HG03280 (cell line): ENCODE measurements around the gene IL22RA1.

Source experiments
- ATAC-seq: cut with Tn5 transposase; IDR thresholded peaks from one replicate; pipeline ENCODE4 v1.9.1; 2021; ENCODE audit warnings: mild to moderate bottlenecking, moderate library complexity; ENCODE audit not compliant: unreplicated experiment

The IL22RA1 gene

DNA sequence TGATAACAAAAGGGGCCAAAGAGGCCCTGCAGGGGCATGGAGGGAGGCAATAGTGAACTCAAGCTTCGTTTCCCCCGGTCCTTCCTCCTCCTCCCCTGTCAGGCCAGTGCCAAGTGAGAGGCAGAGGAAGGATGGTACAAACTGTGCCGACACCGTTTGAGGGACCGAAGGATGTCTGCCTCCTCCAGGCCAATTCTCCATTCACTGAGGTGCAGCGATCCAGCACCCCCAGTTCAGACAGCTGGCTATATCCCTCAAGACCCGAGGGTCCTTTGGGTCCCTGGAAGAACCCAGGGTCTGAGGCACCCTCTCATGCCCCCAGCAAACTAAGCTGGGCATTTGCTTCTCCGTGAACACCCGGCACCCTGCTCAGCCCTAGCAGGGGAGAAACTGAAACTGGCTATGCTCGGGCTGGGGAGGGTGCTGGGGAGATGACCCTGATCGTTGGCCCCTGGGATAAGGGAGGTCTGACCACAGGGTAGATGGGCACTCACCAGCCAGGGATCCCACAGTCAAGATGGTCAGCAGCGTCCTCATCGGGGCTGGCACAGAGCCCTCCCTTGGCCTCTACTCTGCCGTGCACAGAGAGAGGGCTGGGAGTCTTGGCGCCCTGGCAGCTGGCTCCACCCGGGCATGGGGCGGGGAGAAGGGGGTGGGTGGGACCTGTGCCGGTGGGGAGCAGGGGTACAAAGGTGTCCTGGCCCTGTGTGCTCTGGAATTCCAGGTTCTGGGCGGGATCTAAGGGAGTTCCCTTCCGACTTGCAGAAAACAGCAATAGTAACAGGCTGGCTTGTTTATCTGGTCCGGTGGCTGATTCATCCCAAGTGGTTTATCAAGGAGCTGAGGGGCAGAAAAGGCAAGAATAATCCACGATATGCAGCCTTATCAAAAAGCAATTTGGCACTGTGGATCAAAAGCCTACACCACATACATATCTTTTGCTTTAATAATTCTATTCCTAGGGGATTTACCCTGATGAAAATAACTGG, at the start of gene IL22RA1:
Gene IL22RA1 (minus strand): TSS at position 595 of the 989 bp plus-strand sequence. CDS start 58 bp downstream, at position 537.
- no peak for ATAC-seq

DNA sequence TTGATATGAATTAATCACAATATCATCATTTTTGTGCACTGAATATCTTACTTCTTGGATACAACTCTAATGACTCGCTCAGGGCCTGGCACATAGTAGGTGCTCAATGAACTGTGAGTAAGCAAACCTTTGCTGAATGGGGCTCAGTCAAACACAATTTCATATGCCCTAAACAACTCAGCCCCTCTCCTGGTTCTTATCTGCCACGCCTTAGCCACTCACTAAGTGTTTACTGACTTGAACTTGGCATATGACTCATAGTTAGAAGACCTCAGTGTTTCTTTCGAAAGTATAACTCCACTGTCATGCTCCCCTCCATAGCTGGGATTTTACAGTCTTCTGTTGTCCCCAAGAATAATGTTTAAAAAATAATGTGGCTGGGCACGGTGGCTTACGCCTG, 48.9 kb upstream of the IL22RA1 start:
- no peak for ATAC-seq

DNA sequence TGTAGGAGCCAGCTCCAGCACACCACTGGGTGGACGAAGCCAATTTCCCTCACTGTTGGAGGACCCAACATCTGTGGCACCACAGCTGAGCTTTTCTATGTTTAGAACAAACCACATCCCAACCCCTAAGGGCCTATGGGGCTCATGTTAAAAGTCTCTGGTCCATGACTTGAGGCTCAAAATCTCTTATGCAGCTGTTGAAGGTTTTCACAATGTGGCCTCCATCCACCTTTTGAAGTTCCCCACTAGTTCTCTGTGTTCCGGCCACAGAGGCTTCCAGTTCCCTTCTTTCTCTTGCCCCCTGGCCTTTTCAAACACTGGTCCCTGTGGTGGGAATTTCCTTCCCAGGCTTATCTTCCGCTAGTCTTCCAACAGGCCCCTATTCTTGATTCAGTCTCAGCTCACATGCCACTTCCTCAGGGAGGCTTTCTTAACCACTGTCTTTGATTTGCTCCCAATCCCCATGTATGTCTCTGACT, 48.1 kb upstream of the IL22RA1 start:
- peak; percentile 33 for ATAC-seq

DNA sequence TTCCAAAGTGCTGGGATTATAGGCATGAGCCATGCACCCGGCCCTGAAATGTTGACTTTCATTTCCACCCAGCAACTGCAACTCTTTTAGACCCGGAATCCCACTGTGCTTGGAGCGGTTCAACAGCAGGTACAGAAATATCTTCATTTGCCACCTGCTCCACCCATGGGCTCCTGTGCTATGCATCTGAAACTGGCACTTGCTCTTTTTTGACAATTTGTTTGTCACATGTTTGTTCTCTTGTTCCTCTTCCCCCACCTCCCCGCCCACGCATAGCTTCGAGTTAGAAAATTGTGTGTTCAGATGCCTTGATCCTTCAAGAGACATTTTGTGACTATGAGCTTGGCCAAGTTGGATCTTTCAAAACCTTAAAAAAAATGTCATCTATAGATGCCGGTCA, 46.6 kb upstream of the IL22RA1 start:
- no peak for ATAC-seq

DNA sequence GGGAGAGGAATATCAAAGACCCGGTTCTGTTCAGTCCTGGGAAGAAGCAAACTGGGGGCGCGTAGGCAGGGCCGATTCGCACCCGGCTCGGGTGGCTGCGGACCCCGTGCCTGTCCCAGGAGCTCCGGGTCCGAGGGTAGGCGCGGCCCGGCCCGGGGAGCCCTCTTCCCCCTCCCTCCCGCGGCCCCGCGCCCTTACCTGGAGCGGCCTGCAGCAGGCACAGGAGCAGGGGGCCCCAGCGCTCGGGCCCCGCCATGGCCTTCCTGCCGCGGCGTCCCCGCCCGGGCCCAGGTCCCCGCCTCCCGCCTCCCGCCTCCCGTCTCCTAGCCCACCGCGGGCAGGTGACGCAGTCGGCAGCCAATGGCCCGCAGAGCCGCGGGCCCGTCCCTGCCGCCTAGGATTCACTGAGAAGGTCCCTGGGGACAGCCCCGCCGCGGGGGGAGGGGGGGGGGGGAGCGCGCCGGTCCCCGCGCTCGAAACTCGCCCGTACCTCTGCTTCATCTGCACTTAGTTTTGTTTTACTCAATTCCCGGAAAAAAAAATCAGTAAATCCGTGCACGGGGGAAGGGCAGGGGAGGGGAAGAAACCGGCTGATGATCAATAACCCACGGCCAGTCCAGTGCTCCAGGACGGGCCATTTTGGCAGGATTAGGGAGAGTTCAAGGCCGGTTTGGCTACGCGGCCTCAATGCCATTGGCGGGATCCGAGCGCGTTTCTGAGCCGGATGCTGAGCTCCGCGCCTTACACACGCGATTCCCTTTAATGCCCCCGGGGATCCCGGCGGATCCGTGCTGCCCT, 44.3 kb upstream of the IL22RA1 start, which contains the start of gene IFNLR1:
Gene IFNLR1 (minus strand): TSS at position 297 of the 798 bp plus-strand sequence. CDS start 41 bp downstream, at position 256.
- ATAC-seq = peak; percentile 35

DNA sequence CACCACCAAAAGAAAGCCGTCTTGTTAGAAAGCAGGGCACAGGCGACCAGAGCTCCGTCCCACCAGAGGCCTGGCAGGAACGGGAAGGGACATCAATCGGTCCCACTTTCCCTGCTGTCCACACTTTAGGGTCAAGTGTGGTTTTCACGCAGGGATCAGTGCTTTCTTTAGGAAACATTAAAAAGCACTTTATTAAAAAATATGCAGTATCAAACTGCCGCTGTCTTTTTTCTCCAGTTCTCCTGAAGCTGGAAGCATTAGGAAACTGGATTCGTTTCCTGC, 43.7 kb upstream of the IL22RA1 start:
- ATAC-seq = no peak

DNA sequence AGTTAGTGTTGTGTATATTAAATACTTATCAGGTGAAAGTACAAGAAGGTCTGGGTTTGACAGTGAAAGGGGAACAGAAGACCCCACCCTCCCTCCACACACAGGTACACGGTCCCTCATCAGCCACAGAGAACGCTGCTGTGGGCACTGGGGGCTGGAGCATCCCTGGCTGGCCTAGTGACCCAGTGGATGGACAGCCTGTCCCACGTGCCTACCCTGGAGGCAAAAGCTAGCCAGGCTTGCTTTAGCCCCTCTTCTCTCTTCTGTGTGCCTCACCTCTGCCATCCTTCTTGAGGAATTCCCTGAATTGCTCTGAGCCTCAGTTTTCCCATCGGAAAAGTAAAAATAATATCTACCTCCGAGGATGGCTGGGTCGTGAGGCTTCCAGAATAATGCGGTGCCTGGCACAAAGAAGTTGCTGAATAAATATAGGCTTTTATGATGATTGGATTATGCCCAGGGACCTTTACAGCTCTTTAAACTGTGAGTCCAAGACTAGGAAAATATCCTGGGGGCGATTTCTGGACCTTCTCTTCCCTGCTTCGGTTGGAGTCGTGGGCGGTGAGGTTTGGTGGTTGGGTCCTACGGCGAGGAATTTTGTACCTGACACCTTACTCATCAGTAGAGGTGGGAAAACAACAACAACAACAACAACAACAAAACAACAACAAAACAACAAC, 43.2 kb upstream of the IL22RA1 start:
- ATAC-seq = no peak

GRCh38 chr1:24185076-24185475, 42.1 kb upstream of the IL22RA1 start:
- no peak for ATAC-seq

DNA sequence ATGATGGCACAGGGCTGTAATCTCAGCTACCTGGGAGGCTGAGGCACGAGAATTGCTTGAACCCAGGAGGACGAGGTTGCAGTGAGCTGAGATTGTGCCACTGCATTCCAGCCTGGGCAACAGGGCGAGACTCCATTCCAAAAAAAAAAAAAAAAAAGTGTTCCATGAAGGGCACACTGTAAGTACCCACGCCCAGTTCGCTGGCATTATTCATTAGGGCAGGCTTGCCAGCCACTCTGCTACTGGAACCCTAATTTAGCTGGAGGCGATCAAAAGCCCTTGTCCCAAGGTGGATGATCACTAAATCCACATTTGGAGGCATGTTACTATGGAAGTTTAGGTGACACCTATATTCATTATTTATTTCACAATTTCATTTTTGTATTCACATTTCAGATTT, 39.1 kb upstream of the IL22RA1 start:
- ATAC-seq = no peak

DNA sequence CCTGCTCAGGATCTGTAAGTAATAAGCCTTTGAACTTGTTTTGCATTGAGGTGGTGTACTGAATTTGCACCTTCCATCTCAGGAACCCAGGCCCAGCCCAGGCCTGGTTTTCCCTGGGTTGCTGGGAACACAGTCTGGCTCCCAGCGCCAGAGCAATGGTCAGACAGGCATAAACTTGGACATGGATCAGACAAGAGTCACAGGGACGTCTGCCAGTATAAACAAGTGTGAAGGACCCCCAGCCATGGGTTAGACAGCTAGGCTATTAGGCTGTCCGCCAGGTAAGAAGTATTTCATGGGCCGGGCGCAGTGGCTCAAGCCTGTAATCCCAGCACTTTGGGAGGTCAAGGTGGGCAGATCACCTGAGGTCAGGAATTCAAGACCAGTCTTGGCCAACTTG, 38.7 kb upstream of the IL22RA1 start:
- no peak for ATAC-seq

GRCh38 chr1:24180676-24181075, 37.7 kb upstream of the IL22RA1 start:
- no peak for ATAC-seq

DNA sequence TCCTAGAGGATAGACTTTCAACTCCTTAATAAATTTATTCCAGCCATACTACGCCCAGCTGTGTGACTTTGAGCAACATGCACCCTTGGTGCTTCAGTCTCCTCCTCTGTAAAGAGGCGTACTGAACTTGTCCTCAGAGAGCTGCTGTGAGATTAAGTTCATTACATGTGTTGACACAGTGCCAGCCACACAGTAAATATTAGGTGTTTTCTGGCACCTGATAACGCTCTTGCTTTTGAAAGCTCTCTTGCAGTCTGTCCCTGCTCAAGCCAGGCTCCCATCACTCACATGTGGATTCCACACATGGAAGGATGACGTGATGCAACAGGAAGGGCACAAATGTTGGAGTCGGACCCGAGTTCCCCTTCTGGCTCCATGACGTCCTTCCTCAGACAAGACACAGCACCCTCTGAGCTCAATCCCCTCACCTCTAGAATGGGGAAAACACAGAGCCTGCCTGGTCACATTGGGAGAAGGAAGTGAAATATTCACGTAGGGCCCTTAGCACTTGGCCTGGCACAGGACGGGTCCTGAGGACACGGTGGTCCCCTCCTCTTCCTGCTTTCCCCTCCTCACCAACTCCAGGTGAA, 36.4 kb upstream of the IL22RA1 start:
- ATAC-seq = no peak

- ATAC-seq = no peak
These were observed 35.5 kb upstream of the IL22RA1 start for GRCh38 chr1:24178407-24178806.

DNA sequence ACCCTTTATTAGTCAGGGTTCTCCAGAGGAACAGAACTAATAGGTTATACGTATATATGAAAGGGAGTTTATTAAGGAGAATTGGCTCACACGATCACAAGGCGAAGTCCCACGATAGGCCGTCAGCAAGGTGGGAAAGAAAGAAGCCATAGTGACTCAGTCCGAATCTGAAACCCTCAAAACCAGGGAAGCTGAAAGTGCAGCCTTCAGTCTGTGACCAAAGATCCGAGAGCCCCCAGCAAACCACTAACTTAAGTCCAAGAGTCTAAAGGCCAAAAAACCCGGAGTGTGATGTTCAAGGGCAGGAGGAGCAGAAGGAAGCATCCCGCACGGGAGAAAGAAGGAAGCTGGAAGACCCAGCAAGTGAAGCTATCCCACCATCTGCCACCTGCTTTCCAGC, 34.2 kb upstream of the IL22RA1 start:
- ATAC-seq = no peak

GRCh38 chr1:24175033-24175755, 32.3 kb upstream of the IL22RA1 start:
- no peak for ATAC-seq

GRCh38 chr1:24173638-24174575, 31.0 kb upstream of the IL22RA1 start:
- ATAC-seq = no peak

- ATAC-seq = no peak
These were observed 29.7 kb upstream of the IL22RA1 start for GRCh38 chr1:24172598-24172997.

GRCh38 chr1:24169286-24169685, 26.3 kb upstream of the IL22RA1 start:
- no peak for ATAC-seq

DNA sequence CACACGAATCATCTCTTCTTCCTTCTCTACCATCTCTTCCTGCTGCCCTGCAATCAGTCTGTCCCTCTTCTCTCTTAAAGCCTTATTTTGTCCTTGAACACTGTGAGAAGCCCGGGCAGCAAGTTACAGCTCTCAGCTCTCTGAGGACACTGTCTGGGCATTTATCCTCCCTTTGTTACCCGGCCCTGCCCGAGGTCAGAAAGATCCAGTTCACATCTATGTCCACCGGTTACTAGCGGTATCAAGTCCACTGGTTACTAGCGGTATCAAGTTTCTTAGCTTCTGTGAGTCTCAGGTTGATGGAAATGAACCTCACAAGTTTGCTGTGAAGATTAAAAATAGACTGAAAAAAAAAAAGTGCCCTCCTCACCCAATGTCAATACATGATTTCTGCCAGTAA, 25.3 kb upstream of the IL22RA1 start:
- ATAC-seq = no peak
